HL-60/S4 (cell line): ENCODE measurements around the gene SH3BP4.

Experiments
- in situ Hi-C: fragments of 300-500 bp; cut with MboI; formaldehyde crosslinking; loops from 2 replicates; pipeline ENCODE4 v1.14.3; 2022; ENCODE audit warnings: low sequenced_read_pairs

The SH3BP4 gene

DNA sequence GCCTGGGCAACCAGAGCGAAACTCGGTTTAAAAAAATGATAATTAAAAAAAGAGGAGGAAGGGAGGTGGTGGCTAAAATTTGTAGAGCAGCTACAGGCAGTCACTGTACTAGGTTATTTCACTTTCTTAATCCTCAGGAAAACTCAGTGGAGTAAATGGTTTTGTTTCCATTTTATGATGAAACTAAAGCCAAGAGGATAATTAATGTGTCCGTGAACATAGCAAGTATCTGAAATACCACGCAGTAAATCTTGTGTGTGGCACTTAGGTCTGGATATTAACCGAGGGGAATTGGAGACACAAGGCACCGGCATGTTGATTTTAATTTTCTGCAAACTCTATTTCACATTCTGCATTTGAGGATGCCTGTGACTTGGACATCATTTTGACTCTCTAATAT is 14.5 kb downstream of the SH3BP4 start:
- in situ Hi-C loops: no loop called here

DNA sequence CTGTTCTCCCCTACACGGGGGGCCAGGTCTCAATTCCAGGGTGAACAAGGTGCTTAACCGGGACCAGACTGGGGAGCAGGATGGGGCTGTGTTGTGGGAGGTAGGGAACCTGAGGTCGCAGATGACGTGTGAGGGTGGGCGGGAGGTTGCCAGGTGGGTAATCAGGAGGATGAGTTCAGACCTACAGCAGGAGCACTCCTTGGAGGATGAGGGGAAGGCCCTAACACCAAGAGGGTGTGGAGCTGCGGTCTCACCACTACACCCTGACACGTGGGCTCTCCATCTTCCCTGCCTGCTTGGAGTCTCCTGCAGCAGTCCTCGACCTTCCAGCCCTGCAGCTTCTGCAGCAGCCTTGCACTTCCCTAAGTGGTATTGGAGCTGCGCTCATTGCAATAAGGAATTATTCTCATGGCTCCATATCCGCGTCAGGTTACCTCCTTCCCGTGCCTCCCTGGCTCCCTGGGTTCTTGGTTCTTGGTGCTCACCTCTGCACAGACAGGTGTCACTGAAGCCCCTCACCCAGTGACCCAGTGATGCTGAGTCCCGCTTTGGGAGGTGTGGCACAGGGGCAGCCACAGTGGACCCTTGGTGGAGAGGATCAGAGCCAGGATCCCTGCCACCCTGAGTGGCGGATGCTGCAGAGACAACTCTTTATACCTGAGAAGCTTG is 15.5 kb downstream of the SH3BP4 start:
- in situ Hi-C loops: no loop called here

DNA sequence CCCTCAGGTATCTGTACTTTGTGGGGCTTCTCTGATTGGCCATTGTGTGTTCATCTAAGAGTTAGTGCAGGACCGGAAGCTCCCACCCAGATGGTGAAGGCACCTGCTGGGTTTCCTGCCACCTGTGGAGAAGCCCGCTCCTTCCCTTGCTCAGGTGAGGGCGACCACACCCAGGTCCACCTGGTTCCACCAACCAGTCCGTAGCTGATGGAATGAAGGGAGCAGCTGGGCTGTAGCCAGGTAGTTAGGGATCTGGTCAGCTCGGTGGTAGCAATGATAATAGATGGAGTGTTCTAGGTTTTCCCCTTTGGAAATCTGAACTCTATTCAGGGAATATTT is 16.0 kb downstream of the SH3BP4 start:
- in situ Hi-C loops: no loop called here

DNA sequence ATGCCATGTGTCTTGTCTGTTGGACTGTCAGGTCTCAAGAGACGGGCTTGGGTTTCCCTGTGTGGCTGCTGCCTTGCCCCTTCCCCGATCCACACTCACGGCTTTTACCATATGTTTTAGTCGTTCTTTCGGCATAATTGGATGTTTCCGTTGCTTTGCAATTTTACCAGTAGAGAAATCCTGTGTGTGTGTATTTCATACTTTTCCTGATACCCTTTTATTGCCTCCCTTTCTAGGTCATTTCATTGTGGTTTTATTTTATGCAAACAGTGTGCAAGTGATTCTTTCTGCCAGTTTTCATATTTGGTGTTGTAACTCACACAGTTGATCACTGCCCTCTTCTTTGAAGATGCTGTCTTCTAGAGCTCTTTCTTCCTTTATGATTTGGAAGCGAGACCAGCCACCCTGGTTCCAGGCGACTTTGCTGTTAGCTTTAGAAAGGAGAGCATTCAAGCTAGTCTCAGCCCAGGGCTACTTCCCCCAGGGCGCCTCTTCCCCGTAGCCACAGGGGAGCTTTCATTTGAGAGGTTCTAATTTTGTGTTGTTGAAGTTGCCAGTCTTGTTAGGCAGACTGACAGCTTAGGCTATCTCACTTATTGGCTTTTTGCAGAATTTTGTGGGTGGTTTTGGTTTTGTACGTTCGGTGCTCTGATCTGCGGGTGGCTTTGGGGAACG is 17.0 kb downstream of the SH3BP4 start:
- in situ Hi-C loops: no loop called here

DNA sequence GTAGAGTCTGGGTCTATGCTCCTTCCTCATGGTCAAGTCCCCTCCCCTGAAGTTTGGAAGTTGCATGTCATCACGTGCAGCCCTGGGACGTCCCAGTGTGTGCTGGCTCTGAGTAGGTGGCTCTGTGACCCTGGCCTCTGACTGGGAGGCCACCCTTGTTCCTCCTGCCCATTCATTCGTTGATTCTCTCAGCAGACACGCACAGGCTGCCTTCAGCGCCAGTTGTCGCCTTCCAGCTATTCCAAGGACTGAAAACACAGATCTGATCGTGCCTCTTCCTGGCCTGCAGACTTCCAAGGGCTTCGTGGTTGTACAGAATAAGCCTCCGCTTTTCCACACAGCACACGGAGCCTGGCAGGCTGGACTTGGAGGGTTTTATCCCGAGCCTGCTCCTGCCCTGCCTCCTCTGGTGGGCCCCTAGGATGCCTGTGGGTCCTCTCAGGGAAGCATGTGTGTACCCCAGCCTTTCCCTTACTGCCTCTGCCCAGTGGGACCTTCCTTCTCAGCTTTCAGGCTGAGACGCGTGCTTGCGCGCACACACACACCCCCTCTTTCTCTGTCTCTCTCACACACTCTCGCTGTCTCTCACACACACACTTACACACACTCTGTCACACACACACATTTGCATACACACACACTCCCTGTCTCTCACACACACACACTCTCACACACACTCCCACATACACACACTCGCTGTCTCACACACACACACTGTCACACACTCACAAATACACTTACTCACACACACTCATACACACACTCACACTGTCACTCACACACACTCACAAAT is 17.7 kb downstream of the SH3BP4 start:
- in situ Hi-C loops: no loop called here

DNA sequence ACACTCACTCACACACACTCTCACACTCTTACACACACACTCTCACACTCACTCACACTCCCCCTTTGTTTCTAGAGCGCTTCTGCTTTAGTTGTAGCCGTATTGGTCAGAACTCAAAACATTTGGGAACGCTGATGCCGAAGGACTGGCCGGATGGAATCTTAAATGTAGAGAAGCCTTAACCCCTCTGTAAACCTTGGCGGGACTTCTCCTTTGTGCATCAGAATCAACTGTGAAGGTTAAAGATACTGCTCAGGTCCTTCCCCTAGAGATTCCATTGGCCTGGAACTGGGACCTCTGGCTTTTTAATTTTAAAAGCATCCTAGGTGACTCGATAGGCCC is 18.3 kb downstream of the SH3BP4 start:
- in situ Hi-C loops: no loop called here

DNA sequence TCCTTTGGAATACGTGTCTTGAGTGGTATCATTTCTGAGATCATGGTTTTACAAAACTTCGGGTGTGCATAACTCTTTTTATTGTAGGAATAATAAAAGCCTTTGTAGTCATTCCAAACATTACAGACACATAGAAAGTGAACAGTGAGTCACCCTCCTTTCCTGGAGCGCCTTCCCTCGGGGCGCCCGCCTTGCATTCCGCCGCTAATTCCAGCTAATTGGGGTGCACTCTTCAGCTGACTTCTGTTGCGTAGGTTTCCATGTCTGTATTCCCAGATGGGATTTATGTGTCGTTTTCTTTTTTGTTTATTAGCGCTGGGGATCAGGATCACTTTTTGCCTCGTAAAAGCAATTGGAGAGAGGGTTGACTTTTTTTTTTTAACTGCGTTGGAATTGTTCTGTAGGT is 18.7 kb downstream of the SH3BP4 start:
- in situ Hi-C loops: no loop called here

DNA sequence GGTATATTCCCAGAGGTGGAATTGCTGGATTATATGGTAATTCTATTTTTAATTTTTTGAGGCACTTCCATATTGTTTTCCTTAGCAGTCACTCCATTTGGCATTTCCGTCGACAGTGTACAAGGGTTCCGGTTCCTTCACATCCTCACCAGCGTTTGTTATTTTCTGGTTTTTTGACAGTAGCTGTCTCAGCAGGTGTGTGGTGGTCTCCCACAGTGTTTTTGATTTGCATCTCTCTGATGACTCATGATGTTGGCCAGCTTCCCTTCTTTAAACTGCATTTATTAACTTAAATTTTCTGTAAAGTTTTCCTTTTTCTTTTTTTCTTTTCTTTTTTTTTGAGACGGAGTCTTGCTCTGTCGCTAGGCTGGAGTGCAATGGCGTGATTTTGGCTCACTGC is 19.7 kb downstream of the SH3BP4 start:
- in situ Hi-C loops: no loop called here

DNA sequence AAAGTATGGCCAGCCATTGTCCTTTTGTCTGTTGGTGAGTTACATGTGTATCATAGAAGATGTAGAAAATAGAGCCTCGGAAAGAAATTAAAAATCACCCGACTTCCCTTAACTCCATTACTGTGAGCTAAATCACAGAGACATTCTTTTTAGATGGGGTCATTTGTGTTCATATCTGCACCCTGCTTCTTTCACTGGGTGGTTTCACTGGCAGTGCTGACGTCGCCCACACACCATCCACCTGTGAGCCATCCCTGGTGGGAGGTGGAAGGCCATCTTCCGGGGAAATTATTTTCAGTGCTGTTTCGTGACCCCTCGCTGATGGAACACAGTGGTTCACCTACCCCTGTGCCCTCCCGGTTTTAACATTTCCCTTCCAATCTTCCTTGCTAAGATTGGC is 21.2 kb downstream of the SH3BP4 start:
- in situ Hi-C loops: no loop called here

DNA sequence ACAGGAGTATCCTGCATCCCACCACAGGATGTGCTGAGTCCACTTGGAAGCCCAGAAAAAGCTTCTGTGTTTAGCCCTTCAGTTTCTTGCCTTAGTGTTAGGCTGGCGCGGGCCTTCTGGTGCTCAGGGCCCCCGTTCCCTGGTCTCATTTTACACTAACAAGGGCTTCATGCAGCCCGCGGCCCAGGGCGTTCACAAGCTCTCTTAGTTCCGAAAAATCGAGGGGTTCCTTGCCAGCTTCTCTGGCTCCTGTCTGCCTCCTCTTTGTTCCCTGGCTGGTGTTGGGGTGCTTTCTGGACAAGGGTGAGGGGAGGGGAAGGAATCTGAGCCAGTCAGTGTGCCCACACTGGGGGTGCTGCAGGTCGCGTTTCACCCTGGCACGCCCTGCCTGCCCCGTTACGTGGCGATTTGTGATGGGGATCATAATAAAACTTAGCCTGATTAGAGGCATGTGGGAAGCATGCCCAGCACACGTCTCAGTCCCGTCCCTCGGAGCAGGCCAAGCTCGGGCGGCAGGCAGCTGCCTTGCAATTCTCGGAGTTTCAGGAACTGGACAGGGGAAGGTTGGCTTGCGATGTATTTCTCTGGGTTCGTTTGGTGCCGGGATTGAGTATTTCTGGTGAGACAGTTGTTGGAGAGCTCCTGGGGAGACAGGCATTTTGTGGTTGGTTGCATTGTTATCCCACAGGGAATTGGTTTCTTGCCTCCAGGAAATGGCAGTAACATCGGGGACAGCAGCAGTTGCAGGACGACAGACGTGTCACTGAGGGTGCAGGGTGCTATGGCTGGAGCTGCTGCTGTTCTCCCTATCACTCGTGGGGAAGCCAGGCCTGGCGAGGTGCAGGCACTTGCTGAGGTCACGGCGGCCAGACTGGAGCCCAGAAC is 22.9 kb downstream of the SH3BP4 start:
- in situ Hi-C loops: no loop called here

DNA sequence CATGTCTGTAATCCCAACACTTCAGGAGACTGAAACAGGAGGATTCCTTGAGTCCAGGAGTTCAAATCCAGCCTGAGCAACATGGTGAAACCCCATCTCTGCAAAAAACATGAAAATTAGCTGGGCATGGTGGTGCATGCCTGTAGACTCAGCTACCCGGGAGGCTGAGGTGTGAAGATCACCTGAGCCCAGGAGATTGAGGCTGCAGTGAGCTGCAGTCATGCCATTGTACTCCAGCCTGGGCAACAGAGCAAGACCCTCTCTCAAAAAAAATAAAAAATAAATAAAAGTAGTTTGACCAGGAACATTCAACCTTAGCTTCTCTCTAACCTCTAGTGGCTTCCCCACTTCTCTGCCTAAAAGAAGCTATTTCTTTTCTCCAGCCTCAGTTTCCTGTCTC is 23.8 kb downstream of the SH3BP4 start:
- in situ Hi-C loops: no loop called here

DNA sequence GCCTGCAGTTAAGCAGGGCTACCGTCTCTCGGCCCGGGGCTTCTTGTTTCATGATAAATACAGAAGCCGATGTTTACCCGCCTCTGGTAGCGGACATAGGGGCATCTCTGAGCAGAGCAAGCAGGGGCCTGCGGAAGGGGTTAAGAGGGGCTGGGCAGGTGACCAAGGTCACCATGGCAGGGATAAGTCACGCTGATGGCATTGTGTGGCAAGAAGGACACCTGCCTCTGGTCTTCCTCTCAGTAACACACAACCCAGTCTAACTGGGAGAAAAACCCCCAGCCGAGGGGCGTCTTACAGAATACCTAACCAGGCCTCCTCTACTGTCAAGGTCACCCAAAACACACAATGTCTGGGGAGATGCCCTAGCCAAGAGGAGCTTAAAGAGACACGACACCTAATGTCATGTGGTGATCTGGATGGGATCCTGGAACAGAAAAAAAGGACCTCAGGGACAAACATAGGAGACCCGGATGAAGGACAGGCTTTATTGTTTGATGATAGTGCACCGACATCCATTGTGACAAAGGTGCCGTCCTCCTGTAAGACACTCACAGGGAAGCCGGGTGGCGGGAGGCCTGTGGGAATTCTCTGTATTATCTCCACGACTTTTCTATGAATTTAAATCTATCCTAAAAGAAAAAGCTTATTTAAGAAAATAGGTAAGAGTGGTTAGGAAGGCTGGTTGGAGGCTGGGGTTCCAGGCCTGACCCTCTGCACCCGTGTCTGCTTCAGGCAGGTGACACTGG is 24.8 kb downstream of the SH3BP4 start:
- in situ Hi-C loops: no loop called here

DNA sequence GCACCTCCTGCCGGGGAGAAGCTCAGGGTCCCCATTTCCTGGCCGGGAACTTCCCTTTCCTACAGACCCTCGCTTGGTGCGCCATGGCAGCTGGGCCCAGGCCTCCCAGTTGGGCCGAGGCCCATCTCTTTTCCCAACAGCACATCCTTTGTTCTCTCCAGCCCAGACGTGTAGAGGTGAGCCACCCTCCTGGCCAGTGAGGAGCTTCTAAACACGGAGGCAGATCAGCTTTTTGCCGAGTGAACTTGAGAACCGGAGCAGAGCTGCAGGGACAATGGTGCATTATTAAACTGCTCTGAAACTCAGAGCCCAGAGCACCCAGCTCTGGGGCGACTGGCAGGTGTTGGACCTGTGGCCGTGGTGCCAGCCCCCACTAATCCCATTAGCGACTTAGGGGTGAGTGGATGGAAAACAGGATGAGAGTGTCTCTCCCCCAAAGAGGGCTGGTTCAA is 25.4 kb downstream of the SH3BP4 start:
- in situ Hi-C loops: no loop called here

DNA sequence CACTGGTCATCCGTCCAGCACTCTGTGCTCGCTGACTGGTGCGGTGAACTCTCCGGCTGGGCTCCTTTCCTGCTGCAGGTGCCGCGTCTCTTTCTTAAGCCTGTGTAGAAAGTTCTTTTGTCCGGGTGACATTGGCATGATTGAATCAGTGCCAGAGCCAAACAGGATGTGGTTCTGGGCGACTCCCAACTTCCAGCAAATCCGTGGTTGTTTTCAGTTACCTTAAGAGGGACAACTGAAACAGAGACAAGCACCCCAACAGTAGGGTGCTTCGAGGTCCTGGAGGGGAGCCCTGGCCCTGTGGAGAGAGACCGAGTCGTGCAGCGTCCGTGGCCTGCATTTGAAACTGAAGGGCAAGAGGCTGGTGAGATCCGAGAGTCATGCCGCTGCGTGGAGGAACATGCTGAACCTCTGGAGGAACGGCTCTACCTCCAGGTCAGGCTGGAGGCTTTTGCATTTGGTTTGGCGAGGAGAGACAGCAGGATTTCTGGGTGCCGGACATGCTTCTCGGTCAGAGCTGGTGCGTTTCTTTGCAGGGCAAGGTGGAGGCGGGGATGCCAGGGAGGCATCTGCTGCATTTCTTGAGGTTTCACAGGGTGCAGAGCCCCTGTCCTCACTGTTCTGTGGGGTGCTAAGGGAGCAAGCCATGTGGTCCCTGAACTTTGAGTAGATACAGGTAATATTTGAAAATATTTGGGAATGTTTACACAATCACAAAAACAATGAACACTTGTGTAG is 26.8 kb downstream of the SH3BP4 start:
- in situ Hi-C loops: no loop called here

DNA sequence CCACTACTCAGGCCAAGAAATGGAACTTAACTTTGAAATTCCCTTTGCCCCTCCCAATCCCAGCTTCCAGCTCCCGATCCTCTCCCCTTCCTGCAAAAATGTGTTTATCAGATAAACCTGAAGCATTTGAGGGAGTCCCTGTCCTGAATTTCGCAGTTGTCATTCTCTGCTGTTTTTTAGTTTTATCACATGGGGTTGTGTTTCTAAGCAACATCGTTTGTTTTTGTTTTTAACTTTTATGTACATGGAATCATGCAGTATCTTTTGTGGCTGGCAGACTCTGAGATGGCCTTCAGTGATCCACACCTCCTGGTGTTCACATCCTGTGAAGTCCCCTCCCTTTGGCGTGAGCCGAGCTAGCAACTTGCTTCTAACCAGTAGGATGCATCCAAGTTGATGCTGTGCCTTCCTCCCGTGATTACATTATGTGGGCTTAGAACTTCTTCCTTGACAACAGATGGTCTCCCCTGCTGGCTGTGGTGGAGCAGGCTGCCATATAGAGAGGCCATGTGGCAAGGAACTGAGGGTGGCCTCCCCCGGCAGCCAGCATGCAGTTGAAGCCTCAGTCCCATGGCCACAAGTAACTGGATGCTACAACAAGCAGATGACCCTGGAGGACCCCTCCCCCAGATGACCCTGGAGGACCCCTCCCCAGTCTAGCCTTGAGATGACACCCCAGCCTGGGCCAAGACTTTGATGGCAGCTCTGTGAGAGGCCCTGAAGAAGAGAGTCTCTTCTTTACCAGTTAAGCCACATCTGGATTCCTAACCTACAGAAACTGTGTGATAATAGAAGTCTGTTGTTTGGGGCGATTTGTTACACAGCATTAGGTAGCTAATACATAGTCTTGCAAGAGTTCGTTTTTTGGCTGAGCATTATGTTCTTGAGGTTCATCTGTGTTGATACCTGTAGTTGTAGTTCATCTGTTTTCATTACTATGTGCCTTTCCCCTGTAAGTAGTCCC is 27.7 kb downstream of the SH3BP4 start:
- in situ Hi-C loops: no loop called here

DNA sequence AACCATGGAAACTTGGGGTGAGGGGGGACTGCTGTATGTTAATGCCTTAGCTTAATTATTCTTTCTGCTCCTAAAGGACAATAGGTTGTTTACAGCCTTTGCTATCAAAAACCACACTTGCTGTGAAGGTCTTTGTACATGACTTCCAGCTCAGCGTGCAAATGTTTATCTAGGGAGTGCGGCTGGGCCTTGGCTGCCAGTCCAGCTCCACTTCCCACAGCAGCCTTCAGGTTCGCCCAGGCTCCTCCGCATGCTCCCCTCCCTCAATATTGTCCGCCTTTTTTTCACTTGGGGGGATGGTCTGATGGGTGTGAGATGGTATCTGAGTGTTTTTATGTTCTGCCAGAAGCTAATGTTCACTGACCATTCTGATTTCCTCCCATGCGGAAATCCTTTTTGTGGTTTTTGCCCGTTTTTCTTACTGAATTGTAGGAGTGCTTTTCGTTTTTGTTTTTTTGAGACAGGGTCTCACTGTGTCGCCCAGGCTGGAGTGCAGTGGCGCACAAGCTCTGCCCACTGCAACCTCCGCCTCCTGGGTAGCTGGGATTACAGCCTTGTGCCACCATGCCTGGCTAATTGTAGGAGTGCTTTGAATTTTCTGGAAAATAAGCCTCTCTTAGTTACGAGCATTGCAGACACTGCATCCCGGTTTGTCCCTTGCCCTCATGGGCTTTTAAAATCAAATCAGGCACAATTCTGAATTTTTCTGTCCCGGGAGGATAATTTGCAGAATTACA is 28.8 kb downstream of the SH3BP4 start:
- in situ Hi-C loops: no loop called here

DNA sequence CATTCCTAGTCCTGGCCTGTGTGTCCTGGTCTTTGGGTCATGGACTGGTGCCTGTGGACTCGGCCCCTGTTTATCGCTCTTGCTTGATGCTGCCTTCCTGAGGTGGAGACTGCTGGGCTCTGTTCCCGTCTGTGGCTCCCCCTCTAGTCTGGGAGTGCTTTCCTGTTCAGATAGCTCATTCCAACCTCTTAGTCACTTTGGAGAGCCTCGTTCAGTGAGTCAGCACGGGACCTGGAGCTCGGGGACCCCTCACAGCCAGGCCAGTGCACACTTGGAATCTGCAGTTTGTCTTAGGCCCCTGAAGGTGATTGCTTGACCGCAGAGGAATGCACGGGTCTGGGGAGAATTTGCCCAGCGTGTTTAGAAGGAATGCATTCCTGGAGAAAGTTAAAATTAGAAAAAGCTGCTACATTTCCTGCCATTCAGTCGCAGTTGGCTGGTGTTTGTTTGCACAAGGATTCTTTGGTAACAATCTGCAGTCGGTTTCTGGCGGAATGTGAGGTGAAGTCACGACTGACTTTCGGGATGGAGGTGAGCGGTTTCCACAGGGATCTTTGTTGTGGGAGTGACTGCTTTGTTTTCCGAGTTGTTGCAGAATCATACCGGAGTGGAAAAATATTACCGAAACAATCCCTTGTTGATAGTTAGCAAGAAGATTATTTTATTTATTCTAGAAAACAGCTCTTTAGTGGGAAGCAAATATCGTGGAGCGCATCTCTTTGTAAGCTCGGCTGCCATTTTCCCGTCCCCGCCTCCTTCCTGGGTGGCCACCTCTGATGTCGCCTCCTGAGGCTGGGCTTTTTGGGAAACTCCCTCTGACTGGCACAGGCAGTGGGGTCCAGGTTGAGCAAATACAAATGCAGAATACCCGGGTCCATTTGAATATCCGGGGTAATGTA is 29.6 kb downstream of the SH3BP4 start:
- in situ Hi-C loops: no loop called here
